NK-92 (cell line): ENCODE measurements around the gene TNFAIP2.

Experiments used
- DNase-seq: peaks from one replicate; lab custom pipeline; 2025; ENCODE audit not compliant: unreplicated experiment; lab: John Stamatoyannopoulos, UW

TNFAIP2 gene

DNA sequence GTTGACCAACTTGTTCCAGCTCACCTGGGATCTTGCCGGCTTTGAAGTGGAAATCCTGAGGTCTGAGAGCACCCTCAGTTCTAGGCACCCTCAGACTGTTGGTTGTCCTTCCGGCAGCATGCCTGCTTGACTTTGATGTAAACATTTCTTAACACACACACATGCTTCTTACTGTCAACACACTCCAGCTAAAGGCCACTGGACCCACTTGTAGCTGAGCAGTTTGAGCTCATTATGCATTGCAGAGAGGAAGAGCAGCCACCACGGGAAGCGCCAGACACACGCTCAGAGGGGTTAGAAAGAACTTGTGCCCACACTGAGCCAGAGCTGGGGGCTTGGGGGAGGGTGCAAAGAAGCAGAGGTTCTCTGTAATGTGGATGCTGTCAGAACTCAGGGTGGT lies 55.8 kb downstream of the TNFAIP2 start:
- no peak for DNase-seq

DNA sequence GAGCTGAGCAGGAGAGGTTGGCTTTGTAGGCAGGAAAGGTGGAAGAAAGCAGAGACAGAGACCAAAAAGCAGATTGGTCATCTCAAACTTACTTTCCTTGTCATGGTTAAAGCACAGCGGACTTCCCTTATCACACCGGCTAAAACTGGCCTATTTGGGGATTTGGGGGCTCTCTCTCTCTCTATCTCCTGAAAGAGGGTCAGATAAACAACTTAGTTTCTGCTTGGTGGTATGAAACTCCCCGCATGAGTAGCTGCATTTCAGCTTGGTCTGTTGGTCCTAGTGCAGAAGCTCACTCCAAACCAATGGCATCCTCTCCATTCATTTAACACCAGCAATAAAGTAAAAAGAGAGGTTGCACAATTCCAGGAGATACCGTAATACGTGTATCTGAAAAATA lies 57.1 kb downstream of the TNFAIP2 start:
- DNase-seq, result no peak

DNA sequence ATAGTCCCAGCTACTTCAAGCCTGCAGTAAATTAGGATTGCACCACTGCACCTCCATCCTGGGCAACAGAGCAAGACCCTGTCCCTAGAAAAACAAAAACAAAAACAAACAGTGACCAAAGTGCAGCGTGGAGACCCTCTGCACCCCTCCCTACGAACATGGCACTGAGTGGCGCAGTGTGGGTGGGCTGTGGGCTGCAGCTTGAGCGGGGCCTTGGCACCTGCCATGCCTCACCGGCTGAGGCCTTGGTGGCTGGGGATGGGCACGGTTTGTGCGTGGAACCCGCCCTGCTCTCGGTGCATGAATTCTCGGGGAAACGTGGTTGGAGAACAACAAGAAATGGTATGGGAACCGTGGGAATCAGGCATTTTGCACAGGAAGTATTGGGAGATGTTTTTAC lies 60.8 kb downstream of the TNFAIP2 start:
- no peak for DNase-seq

DNA sequence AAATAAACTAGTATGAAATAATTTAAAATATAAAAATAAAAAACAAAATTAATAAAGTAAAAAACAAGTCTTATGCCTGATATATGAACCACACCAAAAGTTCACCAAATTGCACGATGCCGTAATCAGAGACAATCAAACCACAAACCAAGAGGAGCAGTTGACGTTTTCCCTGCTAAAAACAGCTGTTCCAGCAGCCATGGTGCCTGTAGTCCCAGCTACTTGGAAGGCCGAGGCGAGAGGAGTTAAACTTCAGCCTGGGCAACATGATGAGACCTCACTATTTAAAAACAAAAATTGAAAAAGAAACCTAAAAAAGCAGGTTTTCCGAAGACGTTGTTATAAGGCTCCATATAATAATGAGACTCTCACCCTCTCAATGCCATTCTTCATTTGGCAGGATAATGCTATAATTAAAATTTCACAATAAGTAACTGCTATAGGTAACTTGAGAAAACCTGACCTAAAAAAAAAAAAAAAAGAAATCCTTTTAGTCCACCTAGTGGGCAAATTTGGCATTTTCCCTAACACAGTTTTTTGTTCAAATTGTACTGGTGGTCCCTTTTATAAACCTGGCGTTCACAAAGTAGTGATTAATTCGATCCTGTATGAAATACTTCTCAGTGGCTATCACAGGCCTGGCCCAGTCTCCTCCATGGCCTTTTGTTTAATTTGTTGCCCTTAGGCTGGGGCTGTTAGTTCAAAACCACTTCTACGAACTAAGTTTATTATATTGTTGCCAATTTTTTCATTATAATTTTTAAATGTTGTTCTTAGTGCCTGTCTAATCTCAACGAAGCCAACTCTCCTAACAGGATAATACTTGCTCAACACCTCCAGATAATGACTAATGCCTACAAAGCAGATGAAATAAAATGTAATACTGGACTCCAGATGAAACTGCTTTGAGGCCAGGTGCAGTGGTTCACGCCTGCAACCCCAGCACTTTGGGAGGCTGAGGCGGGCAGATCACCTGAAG lies 62.1 kb downstream of the TNFAIP2 start:
- DNase-seq, result no peak

DNA sequence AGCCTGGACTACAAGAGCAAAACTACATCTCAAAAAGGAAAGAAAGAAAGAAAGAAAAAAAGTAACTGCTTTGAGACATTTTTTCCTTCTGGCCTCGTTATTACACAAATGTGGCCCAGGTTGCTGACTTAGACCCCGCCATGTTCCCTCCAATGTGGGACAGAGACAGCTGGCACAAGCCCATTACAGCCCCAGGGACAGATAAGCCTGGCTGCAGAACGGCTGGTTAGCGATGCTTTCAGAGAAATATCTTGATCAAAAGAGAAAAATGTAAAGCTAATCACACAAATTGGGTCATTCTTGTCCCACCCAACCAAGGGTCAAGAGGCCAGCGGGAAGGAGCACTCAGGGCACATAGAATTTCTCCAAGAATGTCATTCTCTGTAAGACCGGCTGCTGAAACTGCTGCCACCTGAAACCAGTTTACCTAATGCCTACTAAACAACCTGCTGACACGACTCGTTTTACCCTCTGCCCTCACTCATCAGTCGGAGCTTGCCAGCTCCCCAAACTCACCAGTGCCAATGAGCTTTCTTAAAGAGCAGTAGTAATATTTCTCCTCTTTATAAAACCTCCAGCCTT lies 63.1 kb downstream of the TNFAIP2 start:
- no peak for DNase-seq
